HK-2 (cell line): Measurements from ENCODE around the gene ACOT11.
"Not testable (repeated sequence)": the region's sequence is repeated elsewhere in the genome, so short reads cannot be mapped to it uniquely, and the experiment has no call there.

Experiments
- DNase-seq: peaks from one replicate; pipeline ENCODE4 v3.0.0-alpha.2; 2018; ENCODE audit not compliant: unreplicated experiment

The ACOT11 gene

DNA sequence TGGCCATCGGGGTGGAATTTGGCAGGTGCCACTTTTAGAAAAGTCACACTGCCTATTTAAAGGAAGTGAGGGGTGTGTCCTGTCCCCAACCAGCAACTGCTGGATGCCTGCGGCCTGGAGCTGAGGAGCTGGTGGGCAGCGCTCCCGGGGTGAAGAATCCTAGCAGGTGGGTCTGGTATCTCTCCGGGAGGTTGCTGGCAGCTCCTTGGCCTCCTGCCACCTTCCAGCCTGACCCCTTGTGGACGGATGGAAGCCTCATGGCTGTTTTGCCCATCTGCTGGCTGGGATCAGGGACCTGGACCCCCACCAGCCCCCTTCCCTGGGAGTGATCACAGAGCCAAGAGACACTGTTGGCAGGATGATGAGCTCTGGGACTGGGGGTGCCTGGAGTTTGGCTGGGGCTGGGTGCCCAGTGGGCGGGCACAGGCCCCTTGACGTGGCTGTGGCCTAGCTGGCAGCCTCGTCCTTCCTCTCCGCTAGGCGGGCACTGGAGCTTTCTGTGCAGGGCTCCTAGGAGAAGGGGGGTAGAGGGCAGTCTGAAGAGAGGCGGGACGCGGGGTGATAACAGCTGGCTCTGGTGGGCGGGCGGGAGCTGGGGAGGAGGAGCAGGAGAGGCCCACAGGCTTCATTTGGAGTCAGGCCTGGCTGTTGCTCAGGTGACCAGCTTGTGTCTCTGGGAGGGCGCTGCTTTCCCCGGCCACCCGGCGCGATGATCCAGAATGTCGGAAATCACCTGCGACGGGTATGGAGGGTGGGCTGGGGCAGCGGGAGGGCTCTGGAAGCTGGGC lies at the start of gene ACOT11:
Gene ACOT11 (plus strand): TSS at position 628 of the 788 bp plus-strand sequence. CDS start 82 bp downstream, at position 710.
- no peak for DNase-seq

- DNase-seq: no peak
These were observed 49.5 kb upstream of the ACOT11 start for GRCh38 chr1:54498383-54499096.

GRCh38 chr1:54499097-54499359 lies 49.0 kb upstream of the ACOT11 start:
- DNase-seq: no peak

DNA sequence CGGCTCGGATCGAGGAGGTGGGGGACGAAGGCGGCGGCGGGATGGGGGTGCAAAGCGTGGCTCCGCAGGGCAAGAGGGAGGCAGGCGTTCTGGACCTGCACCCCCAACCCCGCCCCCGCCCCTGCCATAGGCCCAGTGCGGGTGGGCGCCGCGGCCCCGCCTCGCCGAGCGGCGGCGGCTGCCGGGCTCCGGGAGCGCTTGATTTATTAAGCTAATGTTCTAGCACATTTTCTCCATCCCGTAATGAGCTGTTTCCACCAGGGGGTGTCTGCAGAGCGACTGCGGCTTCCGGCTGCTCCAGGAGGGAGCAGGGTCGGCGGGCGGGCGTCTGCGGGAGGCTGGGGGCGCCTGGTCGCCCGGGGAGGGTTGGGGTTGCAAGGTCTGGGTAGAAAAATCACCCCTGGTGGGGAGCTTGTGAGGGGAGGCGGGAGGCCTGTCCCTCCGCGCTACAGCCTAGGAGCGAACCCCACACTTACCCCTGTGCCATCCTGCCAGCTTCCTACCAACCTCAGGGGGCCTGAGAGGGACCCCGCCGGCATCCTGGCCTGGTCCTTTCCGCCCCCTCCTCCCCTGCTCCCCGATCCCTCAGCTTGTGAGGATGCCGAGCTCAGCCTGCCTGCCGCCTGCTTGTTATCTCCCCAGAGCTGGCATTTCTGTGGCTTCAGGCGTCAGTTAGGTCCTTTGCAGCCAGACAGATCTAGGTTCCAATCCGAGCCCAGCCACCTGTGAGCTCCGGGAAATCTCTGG lies 48.5 kb upstream of the ACOT11 start:
- no peak for DNase-seq

DNA sequence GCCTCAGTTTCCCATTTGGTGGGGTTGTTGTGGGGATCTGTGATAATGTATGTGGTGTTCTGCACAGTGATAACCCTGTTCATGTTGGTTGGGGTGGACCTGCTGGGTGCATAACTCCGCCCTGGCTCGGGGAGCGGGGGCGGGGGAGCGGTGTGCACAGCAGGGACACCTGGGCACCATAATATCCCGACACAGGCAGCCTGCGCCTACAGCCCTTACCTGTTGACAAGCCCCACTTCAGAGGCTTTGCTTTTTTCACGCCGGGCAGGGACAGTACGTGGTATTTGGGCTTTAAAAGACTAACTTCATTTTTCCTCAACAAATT lies 48.0 kb upstream of the ACOT11 start:
- no peak for DNase-seq

GRCh38 chr1:54501849-54502248 lies 46.2 kb upstream of the ACOT11 start:
- no peak for DNase-seq

- DNase-seq: no peak
These were observed 45.7 kb upstream of the ACOT11 start for GRCh38 chr1:54502342-54502741.

DNA sequence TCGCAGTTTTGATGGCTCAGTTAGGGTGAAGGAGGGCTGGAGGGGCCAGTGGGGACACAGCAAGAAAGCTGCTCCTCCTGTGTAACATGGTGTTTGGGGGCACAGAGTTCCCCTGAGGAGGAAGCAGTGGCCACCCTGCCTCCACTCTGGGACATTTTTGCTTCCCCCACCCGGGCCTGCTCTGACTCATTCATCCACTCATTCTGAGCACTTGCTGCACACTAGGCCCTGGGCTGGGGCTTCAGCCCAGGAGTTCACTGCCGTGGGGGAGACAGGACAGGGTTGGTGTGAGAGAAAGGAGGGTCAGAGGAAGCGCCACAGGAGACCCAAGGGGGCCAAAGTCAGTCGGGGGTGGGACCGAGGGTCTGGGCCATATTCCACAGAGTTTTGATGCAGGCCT lies 41.4 kb upstream of the ACOT11 start:
- DNase-seq: peak; percentile 42

DNA sequence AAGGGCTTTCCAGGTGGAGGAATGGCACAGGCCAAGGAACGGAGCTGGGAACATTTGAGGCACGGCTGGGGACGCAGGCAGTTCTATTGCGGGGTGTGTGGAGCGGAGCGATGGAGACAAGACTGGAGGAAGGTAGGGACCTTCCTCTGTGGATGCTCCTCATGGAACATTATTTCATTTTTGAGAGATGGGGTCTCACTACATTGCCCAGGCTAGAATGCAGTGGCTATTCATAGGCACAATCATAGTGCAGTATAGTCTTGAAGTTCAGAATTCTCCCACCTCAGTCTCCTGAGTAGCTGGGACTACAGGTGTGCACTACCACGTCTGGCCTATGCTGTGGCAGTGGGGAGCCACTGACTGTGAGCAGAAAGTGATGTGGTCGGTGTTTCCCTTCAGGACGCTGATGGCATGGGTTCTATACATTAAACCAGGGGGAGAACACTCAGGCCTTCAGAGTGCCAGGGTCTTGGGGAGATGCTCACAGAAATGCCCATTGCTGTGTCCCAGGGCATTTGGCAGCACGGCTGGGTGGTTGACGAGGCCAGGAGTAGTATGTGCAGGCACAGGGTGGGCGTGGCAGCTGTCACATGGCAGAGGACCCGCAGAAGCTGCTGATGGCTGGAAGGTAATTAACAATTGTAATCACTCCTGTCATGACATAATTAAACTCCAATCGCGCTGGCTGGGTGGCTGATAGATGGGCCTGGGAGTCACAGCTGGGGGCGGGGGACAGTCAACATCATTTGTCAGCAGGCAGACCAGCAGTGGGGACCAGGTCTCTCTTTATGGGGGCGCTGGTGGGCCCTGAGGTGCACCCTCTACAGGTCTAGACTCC lies 40.8 kb upstream of the ACOT11 start:
- no peak for DNase-seq

- no peak for DNase-seq
These were observed 37.2 kb upstream of the ACOT11 start for GRCh38 chr1:54510715-54511270.

DNA sequence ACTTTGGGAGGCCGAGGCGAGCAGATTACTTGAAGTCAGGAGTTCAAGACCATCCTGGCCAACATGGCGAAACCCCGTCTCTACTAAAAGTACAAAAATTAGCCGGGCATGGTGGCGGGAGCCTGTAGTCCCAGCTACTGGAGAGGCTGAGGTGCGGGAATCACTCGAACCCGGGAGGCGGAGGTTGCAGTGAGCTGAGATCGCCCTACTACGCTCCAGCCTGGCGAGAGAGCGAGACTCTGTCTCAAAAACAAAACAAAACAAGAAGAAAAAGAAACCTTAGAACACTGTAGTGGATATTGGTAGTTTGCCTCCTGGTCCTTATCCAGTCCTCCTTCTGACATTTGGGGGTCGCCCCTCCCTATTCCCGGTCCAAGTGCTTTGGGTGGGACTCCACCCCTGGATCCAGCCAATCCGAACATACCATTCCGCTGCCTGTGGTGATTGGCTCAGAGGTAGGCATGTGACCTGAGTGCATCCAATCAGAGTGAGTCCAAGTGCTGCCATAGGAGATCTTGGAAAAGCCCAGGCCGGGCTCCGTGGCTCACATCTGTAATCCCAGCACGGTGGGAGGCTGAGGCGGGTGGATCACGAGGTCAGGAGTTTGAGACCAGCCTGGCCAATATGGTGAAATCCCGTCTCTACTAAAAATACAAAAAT lies 34.0 kb upstream of the ACOT11 start:
- not testable (repeated sequence) for DNase-seq

DNA sequence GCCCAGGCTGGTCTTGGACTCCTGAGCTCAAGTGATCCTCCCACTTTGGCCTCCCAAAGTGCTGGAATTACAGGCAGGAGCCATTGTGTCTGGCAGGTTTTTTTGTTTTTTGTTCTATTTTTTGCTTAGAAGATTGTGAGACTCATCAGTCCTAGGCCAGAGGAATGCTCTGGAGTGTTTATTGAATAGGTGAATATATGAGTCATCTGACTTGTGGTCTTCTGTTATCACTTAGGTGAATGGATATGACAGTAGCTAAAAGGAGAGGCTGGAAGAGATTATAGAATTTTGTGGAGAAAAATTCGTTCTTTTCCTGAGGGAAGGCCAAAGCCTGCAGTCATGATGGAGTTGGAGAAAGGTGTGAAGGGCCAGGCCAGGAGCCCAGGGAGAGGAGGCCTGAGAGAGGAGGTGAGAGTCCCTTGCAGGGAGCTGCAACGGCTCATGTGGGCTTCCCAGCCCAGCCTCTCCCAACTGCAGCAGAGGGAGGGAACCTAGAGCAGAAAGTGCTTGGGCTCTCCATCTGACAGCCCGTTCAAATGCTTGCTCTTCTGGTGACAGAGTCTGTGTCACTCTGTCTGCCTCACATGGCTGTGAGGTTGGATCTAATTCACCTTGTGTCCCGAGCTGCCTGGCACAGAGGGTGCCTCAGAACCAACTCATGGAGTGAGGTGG lies 31.6 kb upstream of the ACOT11 start:
- DNase-seq: no peak

- DNase-seq: no peak
These were observed 30.5 kb upstream of the ACOT11 start for GRCh38 chr1:54517496-54517895.

DNA sequence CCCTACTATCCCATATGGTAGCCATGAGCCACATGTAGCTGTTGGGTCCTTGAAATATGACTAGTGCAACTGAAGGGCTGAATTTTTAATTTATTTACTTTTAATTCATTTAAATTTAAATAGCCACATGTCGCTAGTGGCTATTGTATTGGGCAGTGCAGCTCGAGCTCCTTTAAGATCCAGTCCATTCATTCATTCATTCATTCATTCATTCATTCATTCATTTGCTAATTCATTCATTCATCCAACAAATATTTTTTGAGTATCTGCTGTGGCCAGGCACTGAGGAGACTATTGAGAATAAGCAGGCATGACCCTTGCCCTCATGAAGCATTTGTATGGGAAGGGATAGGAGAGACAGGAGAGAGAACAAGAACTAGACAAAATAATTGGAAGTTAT lies 29.5 kb upstream of the ACOT11 start:
- no peak for DNase-seq

GRCh38 chr1:54519709-54520108 lies 28.3 kb upstream of the ACOT11 start:
- no peak for DNase-seq

DNA sequence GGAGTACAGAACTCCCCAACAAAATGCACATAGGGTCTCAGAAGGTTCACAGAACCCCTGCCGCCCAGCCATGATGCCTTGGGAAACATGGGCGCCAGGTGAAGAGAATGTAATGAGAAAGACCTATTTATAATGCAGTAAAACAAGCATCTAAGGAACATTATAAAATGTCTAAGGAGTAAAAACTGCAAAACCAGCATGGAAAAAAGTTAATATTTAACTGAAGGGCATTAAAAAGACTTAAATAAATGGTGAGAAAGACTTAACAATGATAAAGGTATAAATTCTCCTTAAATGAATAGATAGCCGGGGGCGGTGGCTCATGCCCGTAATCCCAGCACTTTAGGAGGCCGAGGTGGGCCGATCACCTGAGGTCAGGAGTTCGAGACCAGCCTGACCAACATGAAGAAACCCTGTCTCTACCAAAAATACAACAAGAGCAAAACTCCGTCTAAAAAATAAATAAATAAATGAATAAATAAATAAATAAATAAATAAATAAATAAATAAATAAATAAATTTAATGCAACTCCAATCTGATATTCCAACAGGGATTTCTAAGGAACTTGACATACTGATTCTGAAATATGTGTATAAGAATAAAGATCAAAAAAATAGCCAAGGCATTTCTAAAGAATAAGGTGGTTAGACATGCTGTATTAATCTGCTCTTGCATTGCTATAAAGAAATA lies 27.3 kb upstream of the ACOT11 start:
- no peak for DNase-seq

- not testable (repeated sequence) for DNase-seq
These were observed 21.5 kb upstream of the ACOT11 start for GRCh38 chr1:54526565-54526964.

- DNase-seq: no peak
These were observed 19.4 kb upstream of the ACOT11 start for GRCh38 chr1:54528613-54529012.

GRCh38 chr1:54532033-54532432 lies 16.0 kb upstream of the ACOT11 start:
- DNase-seq: no peak

DNA sequence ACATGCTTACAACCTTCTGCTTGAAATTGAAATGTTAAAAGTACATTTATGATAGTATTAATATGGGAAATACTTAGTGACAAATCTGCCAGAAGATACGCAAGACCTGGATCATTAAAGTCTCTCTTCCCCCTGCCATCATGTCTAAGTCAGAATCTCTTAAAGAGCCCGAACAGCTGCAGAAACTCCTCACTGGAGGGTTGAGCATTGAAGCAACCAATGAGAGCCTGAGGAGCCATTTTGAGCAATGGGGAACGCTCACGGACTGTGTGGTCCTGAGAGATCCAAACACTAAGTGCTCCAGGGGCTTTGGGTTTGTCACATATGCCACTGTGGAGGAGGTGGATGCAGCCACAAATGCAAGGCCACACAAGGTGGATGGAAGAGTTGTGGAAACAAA lies 11.4 kb upstream of the ACOT11 start:
- DNase-seq: not testable (repeated sequence)
